Ectodermal cell (in vitro differentiated cells): ENCODE data around the gene TMEM45A. TPM values are rescaled to one million over a fixed set of nuclear protein-coding genes. Genes with fewer than 3 reads are reported as not detected.
"Not testable (repeated sequence)": the region's sequence is repeated elsewhere in the genome, so short reads cannot be mapped to it uniquely, and the experiment has no call there.

Experiments
- H3K27ac ChIP-seq: 2 replicates; pipeline ENCODE4 v1.7.0; 2013; ENCODE audit warnings: mild to moderate bottlenecking, low read depth, low read length; ENCODE audit not compliant: insufficient read depth, poor library complexity, severe bottlenecking
- H3K27me3 ChIP-seq: 2 replicates; pipeline ENCODE4 v1.7.0; 2013; ENCODE audit warnings: mild to moderate bottlenecking, low read length; ENCODE audit not compliant: insufficient read depth, control insufficient read depth, poor library complexity, severe bottlenecking
- H3K36me3 ChIP-seq: one replicate; pipeline ENCODE4 v1.7.0; 2013; ENCODE audit warnings: low read length; ENCODE audit not compliant: control insufficient read depth, insufficient read depth
- H3K4me1 ChIP-seq: one replicate; pipeline ENCODE4 v1.7.0; 2013; ENCODE audit warnings: low read length; ENCODE audit not compliant: control insufficient read depth, insufficient read depth
- H3K4me3 ChIP-seq: 2 replicates; pipeline ENCODE4 v1.7.0; 2013; ENCODE audit warnings: low read depth, low read length, control low read depth; ENCODE audit not compliant: insufficient read depth
- H3K9me3 ChIP-seq: 2 replicates; pipeline ENCODE4 v1.7.0; 2013; ENCODE audit warnings: mild to moderate bottlenecking, low read length, moderate library complexity; ENCODE audit not compliant: control insufficient read depth
- WGBS, 2 experiments: methylation state at CpG; one replicate each; pipeline ENCODE4 v1.1.7; 2013; ENCODE audit warnings: missing lambda C conversion rate in 2 of 2; 5-methylcytosine and 5-hydroxymethylcytosine counted together
- polyA plus RNA-seq, 4 experiments: library from polyadenylated mRNA; stranded (reverse); fragments of 50-300 nt; gene quantifications; one replicate each; pipeline ENCODE4 v1.2.3, GENCODE V29; 2013

TMEM45A gene, protein sequence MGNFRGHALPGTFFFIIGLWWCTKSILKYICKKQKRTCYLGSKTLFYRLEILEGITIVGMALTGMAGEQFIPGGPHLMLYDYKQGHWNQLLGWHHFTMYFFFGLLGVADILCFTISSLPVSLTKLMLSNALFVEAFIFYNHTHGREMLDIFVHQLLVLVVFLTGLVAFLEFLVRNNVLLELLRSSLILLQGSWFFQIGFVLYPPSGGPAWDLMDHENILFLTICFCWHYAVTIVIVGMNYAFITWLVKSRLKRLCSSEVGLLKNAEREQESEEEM
- 27.5 TPM for polyA plus RNA-seq (2013, experiment 1 of 4)
- 27.0 TPM for polyA plus RNA-seq (2013, experiment 2 of 4)
- 19.1 TPM for polyA plus RNA-seq (2013, experiment 3 of 4)
- 21.6 TPM for polyA plus RNA-seq (2013, experiment 4 of 4)

DNA sequence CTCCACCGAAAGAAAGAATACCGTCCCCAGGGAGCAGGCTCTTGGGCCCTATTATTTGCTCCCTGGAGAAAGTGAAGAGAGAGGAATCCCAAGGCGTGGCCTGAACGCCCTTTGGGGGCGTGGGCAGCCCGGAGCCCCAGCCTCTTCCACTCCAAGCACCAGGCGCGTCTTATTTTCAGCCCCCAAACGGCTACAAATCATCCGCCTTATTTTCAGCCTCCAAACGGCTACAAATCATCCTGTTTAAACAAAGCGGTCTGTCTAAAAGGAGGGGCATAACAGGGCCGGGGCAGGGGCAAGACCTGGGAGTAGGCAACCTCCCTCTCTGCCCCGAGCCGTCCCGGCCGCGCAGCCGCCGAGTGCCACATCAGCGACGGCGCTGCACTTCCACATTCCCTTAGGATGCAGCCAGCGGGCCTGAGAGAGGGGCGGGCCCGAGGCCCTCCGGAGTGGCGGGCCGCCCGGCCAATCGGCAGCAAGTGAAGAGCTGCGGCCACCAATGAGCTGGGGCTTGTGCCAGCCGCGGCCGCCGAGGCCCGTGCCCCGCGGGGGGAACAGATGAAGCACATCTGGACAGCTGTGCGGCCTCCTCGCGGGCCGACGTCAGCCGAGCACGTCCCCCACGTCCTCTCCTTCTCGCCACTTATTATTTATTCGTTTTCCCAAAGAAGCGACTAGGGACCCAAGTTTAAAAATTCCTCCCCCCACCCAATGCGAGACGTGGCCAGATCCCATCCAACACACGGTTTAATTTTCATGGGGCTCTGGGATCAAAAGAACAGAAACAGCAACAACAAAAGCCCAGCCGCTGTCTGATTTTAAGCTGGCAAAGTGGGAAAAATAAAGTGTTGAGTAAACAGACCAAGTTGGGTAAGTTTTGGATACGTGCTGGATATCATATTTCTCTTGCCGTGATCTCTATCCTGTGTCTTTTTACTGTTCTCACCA is at the start of gene TMEM45A:
Gene TMEM45A, plus strand, starts transcription at position 561 of the 948 bp plus-strand sequence. CDS start 62,593 bp downstream, outside the sequence.
- peak within 1 kb of the TSS; percentile 63 for H3K4me3 ChIP-seq
- no peaks in the 10 kb centered on the region for H3K36me3 ChIP-seq
- H3K9me3 ChIP-seq, result no peaks in the 10 kb centered on the region
- no peaks in the 10 kb centered on the region for H3K27me3 ChIP-seq
- peak within 1 kb of the TSS; percentile 93 for H3K27ac ChIP-seq
- 1 to 2% methylated on average over 56 of the region's 56 CpGs for WGBS, 2 experiments
- H3K4me1 ChIP-seq, result peaks cover 4% of the 10 kb centered on the region

- H3K36me3 ChIP-seq, result no peaks in the 10 kb centered on the region
- no peak overlapping the region for H3K4me3 ChIP-seq
- H3K27me3 ChIP-seq, result no peaks in the 10 kb centered on the region
- no peaks in the 10 kb centered on the region for H3K4me1 ChIP-seq
- no peak overlapping the region for H3K27ac ChIP-seq
- H3K9me3 ChIP-seq, result peaks cover 5% of the 10 kb centered on the region
Measured at GRCh38 chr3:100443690-100444089, 48.7 kb upstream of the TMEM45A start.

GRCh38 chr3:100447067-100447466 is 45.4 kb upstream of the TMEM45A start:
- WGBS, 2 experiments, result 96 to 100% methylated on average over 2 to 3 of the region's 3 CpGs
- not testable (repeated sequence) for H3K36me3 ChIP-seq, H3K4me3 ChIP-seq, H3K9me3 ChIP-seq, H3K27me3 ChIP-seq, H3K4me1 ChIP-seq, H3K27ac ChIP-seq

- H3K4me3 ChIP-seq, result no peak overlapping the region
Measured at GRCh38 chr3:100448079-100448478, 44.3 kb upstream of the TMEM45A start.

GRCh38 chr3:100449214-100449613 is 43.2 kb upstream of the TMEM45A start:
- no peaks in the 10 kb centered on the region for H3K36me3 ChIP-seq
- no peak overlapping the region for H3K4me3 ChIP-seq
- no peaks in the 10 kb centered on the region for H3K9me3 ChIP-seq
- H3K4me1 ChIP-seq, result no peaks in the 10 kb centered on the region
- H3K27me3 ChIP-seq, result no peaks in the 10 kb centered on the region
- WGBS, 2 experiments, result 50 to 86% methylated on average over 2 of the region's 2 CpGs
- peak overlapping the region; percentile 27 for H3K27ac ChIP-seq

More at GRCh38 chr3:100448079-100448478, 44.3 kb upstream of the TMEM45A start:
- no peak overlapping the region for H3K27ac ChIP-seq
- H3K4me1 ChIP-seq, result no peaks in the 10 kb centered on the region
- H3K27me3 ChIP-seq, result no peaks in the 10 kb centered on the region
- no peaks in the 10 kb centered on the region for H3K36me3 ChIP-seq
- 100% methylated on average over 1 of the region's 1 CpG for WGBS, 2 experiments
- H3K9me3 ChIP-seq, result peaks cover 5% of the 10 kb centered on the region

DNA sequence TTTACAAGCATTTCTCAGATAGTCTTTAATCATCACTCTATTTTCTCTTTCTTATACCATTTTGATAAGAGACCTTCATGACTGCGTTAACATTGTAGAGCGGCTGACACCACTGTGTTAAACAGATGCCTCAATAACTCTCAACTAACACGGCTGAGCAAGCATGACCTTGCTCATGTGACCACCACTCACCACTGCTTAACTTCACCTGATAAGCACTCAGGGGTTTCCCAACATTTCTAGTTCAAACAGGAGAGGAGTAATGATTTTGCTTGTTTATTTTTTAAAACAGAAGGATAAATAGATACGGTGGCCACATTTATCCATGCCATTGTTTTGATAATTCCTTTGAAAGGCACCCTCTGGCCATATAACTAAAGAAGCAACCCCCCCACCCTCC is 37.7 kb upstream of the TMEM45A start:
- no peak overlapping the region for H3K4me3 ChIP-seq
- WGBS, 2 experiments, result 91 to 92% methylated on average over 4 of the region's 4 CpGs

GRCh38 chr3:100455841-100456550 is 36.4 kb upstream of the TMEM45A start:
- no peaks in the 10 kb centered on the region for H3K36me3 ChIP-seq
- H3K9me3 ChIP-seq, result no peaks in the 10 kb centered on the region
- no peak overlapping the region for H3K27ac ChIP-seq
- no peaks in the 10 kb centered on the region for H3K4me1 ChIP-seq
- WGBS, 2 experiments, result 94 to 98% methylated on average over 2 of the region's 2 CpGs
- H3K27me3 ChIP-seq, result no peaks in the 10 kb centered on the region
- no peak overlapping the region for H3K4me3 ChIP-seq

More for the DNA sequence above, 37.7 kb upstream of the TMEM45A start:
- H3K36me3 ChIP-seq, result no peaks in the 10 kb centered on the region
- no peaks in the 10 kb centered on the region for H3K9me3 ChIP-seq
- H3K4me1 ChIP-seq, result no peaks in the 10 kb centered on the region
- H3K27ac ChIP-seq, result no peak overlapping the region
- H3K27me3 ChIP-seq, result no peaks in the 10 kb centered on the region

GRCh38 chr3:100456745-100457144 is 35.7 kb upstream of the TMEM45A start:
- Histone ChIP-seq H3K27ac (no peak overlapping the region), H3K4me3 (no peak overlapping the region), H3K36me3 (no peaks in the 10 kb centered on the region), H3K4me1 (no peaks in the 10 kb centered on the region), H3K27me3 (no peaks in the 10 kb centered on the region), H3K9me3 (no peaks in the 10 kb centered on the region)
- 93 to 97% methylated on average over 1 of the region's 1 CpG for WGBS, 2 experiments

- Histone ChIP-seq H3K4me1 (no peaks in the 10 kb centered on the region), H3K9me3 (no peaks in the 10 kb centered on the region), H3K27me3 (no peaks in the 10 kb centered on the region), H3K4me3 (no peak overlapping the region), H3K36me3 (no peaks in the 10 kb centered on the region), H3K27ac (no peak overlapping the region)
- 100% methylated on average over 1 of the region's 1 CpG; no CpG with 5 or more reads in 1 of the 2 experiments for WGBS, 2 experiments
Measured at GRCh38 chr3:100457811-100458210, 34.6 kb upstream of the TMEM45A start.
